ENCODE results near the gene DPYSL4. TPM values are rescaled to one million over a fixed set of nuclear protein-coding genes. Genes with fewer than 3 reads are reported as not detected.

DPYSL4 gene
- total RNA-seq, 2 donors from 2014 or later: 0.28 TPM; not detected in 1

- no peaks in the 10 kb centered on the region for H3K36me3 ChIP-seq
- DNase-seq (ENCODE audit: low spot score) (no peak), ATAC-seq (ENCODE audit: insufficient number of reproducible peaks, low FRiP score, low read depth) (no peak)
- TF ChIP-seq CTCF (IDR thresholded peaks at IDR 0.05): no peak
- no peak overlapping the region for H3K4me3 ChIP-seq
- no peaks in the 10 kb centered on the region for H3K27me3 ChIP-seq (replicated peaks; ENCODE audit: insufficient read depth)
- H3K9me3 ChIP-seq: no peaks in the 10 kb centered on the region
- no peaks in the 10 kb centered on the region for H3K4me1 ChIP-seq (ENCODE audit: control insufficient read depth in 1 of 2, low read depth in 2 of 2)
- H3K27ac ChIP-seq: no peak overlapping the region
These were observed 36.0 kb downstream of the DPYSL4 start for GRCh38 chr10:132222726-132223125.

GRCh38 chr10:132223156-132223590 is 36.4 kb downstream of the DPYSL4 start:
- TF ChIP-seq CTCF (IDR thresholded peaks at IDR 0.05): peak; percentile 62
- Histone ChIP-seq H3K9me3 (no peaks in the 10 kb centered on the region), H3K36me3 (no peaks in the 10 kb centered on the region), H3K4me3 (no peak overlapping the region), H3K4me1 (ENCODE audit: control insufficient read depth in 1 of 2, low read depth in 2 of 2) (no peaks in the 10 kb centered on the region), H3K27me3 (replicated peaks; ENCODE audit: insufficient read depth) (no peaks in the 10 kb centered on the region), H3K27ac (no peak overlapping the region)
- ATAC-seq (ENCODE audit: insufficient number of reproducible peaks, low FRiP score, low read depth) (no peak), DNase-seq (ENCODE audit: low spot score) (peak; percentile 9)

GRCh38 chr10:132223611-132224342 is 37.0 kb downstream of the DPYSL4 start:
- no peak overlapping the region for H3K4me3 ChIP-seq
- H3K9me3 ChIP-seq: no peaks in the 10 kb centered on the region
- H3K36me3 ChIP-seq: no peaks in the 10 kb centered on the region
- DNase-seq (ENCODE audit: low spot score) (no peak), ATAC-seq (ENCODE audit: insufficient number of reproducible peaks, low FRiP score, low read depth) (no peak)
- no peak for TF ChIP-seq CTCF (IDR thresholded peaks at IDR 0.05)
- H3K27ac ChIP-seq: no peak overlapping the region
- no peaks in the 10 kb centered on the region for H3K4me1 ChIP-seq (ENCODE audit: control insufficient read depth in 1 of 2, low read depth in 2 of 2)
- H3K27me3 ChIP-seq (replicated peaks; ENCODE audit: insufficient read depth): no peaks in the 10 kb centered on the region

GRCh38 chr10:132224343-132225072 is 37.8 kb downstream of the DPYSL4 start:
- H3K27ac ChIP-seq: no peak overlapping the region
- no peak overlapping the region for H3K4me3 ChIP-seq
- no peaks in the 10 kb centered on the region for H3K36me3 ChIP-seq
- no peaks in the 10 kb centered on the region for H3K4me1 ChIP-seq (ENCODE audit: control insufficient read depth in 1 of 2, low read depth in 2 of 2)
- DNase-seq (ENCODE audit: low spot score): no peak
- no peaks in the 10 kb centered on the region for H3K27me3 ChIP-seq (replicated peaks; ENCODE audit: insufficient read depth)
- ATAC-seq (ENCODE audit: insufficient number of reproducible peaks, low FRiP score, low read depth): no peak
- H3K9me3 ChIP-seq: no peaks in the 10 kb centered on the region
- no peak for TF ChIP-seq CTCF (IDR thresholded peaks at IDR 0.05)

GRCh38 chr10:132225073-132225848 is 38.5 kb downstream of the DPYSL4 start:
- no peaks in the 10 kb centered on the region for H3K4me1 ChIP-seq (ENCODE audit: control insufficient read depth in 1 of 2, low read depth in 2 of 2)

More at GRCh38 chr10:132225073-132225848, 38.5 kb downstream of the DPYSL4 start:
- TF ChIP-seq CTCF (IDR thresholded peaks at IDR 0.05): no peak
- H3K36me3 ChIP-seq: no peaks in the 10 kb centered on the region
- H3K27me3 ChIP-seq (replicated peaks; ENCODE audit: insufficient read depth): no peaks in the 10 kb centered on the region
- no peak overlapping the region for H3K4me3 ChIP-seq
- no peak overlapping the region for H3K27ac ChIP-seq
- H3K9me3 ChIP-seq: no peaks in the 10 kb centered on the region
- no peak for DNase-seq (ENCODE audit: low spot score)
- ATAC-seq (ENCODE audit: insufficient number of reproducible peaks, low FRiP score, low read depth): no peak
